HepG2 (cell line): ENCODE data around the gene IRF7. TPM values are rescaled to one million over a fixed set of nuclear protein-coding genes. Genes with fewer than 3 reads are reported as not detected.

ENCODE experiments used
- AGO2 ChIP-seq: fragments of 200-400 bp; formaldehyde crosslinking; optimal IDR thresholded peaks from 2 replicates; pipeline ENCODE3; 2017; ENCODE audit warnings: mild to moderate bottlenecking, low read depth, low read length, moderate library complexity
- ARHGAP35 ChIP-seq: sonication (generic); formaldehyde crosslinking; IDR thresholded peaks from 2 replicates; pipeline ENCODE4 v1.9.0; 2022; ENCODE audit warnings: mild to moderate bottlenecking, inconsistent platforms, moderate library complexity, missing genetic modification reagents, borderline replicate concordance
- ARID3A ChIP-seq: IDR thresholded peaks from 2 replicates; pipeline ENCODE4 v1.6.1; 2012; ENCODE audit warnings: low read depth, low read length, improper control_type of control experiment
- CBX1 ChIP-seq: IDR thresholded peaks from one replicate; pipeline ENCODE4 v1.6.1; 2016; ENCODE audit warnings: antibody characterized with exemption, low read depth
- FLYWCH1 ChIP-seq: sonication (generic); formaldehyde crosslinking; IDR thresholded peaks from 2 replicates; pipeline ENCODE4 v1.8.1; 2023; ENCODE audit warnings: mild to moderate bottlenecking, missing genetic modification reagents
- FOSL1 ChIP-seq: sonication (generic); formaldehyde crosslinking; IDR thresholded peaks from 2 replicates; pipeline ENCODE4 v1.9.0; 2021; ENCODE audit warnings: missing genetic modification reagents, borderline replicate concordance
- HNRNPL ChIP-seq: fragments of 200-400 bp; formaldehyde crosslinking; IDR thresholded peaks from 2 replicates; pipeline ENCODE4 v1.6.1; 2017; ENCODE audit warnings: mild to moderate bottlenecking, low read depth, low read length
- KDM5A ChIP-seq: fragments of 200-600 bp; sonication (generic); IDR thresholded peaks from 2 replicates; pipeline ENCODE4 v1.7.0; 2018; ENCODE audit warnings: antibody characterized with exemption, mild to moderate bottlenecking, low read length, borderline replicate concordance
- MIER3 ChIP-seq: IDR thresholded peaks from 2 replicates; pipeline ENCODE4 v1.6.1; 2016; ENCODE audit warnings: missing compliant biosample characterization, borderline replicate concordance
- MTF2 ChIP-seq: sonication (generic); formaldehyde crosslinking; IDR thresholded peaks from 2 replicates; pipeline ENCODE4 v1.5.0; 2020; ENCODE audit warnings: missing genetic modification reagents, borderline replicate concordance
- PTBP1 ChIP-seq: fragments of 200-400 bp; formaldehyde crosslinking; IDR thresholded peaks from 2 replicates; pipeline ENCODE4 v1.6.1; 2018; ENCODE audit warnings: low read length, low read depth; ENCODE audit not compliant: poor library complexity, severe bottlenecking
- RORA ChIP-seq: sonication (generic); formaldehyde crosslinking; IDR thresholded peaks from 2 replicates; pipeline ENCODE4 v1.5.0; 2020; ENCODE audit warnings: mild to moderate bottlenecking, missing genetic modification reagents, moderate library complexity
- TBL1XR1 ChIP-seq: fragments of 150-350 bp; IDR thresholded peaks from 2 replicates; pipeline ENCODE4 v1.6.1; 2014; ENCODE audit warnings: borderline replicate concordance, low read length; ENCODE audit not compliant: partially characterized antibody
- TERF1 ChIP-seq: sonication (generic); formaldehyde crosslinking; IDR thresholded peaks from 2 replicates; pipeline ENCODE4 v1.8.0; 2022; ENCODE audit warnings: mild to moderate bottlenecking, missing genetic modification reagents, moderate library complexity
- TOE1 ChIP-seq: sonication (generic); formaldehyde crosslinking; IDR thresholded peaks from 2 replicates; pipeline ENCODE4 v1.4.0; 2020; ENCODE audit warnings: mild to moderate bottlenecking, missing genetic modification reagents
- ZFP36L2 ChIP-seq: sonication (generic); formaldehyde crosslinking; IDR thresholded peaks from 2 replicates; pipeline ENCODE4 v1.4.0; 2020; ENCODE audit warnings: missing genetic modification reagents
- ZNF143 ChIP-seq: sonication (generic); formaldehyde crosslinking; IDR thresholded peaks from 2 replicates; pipeline ENCODE4 v1.4.0; 2020; ENCODE audit warnings: missing genetic modification reagents
- ZNF18 ChIP-seq: sonication (generic); formaldehyde crosslinking; IDR thresholded peaks from 2 replicates; pipeline ENCODE4 v1.8.0; 2022; ENCODE audit warnings: mild to moderate bottlenecking, missing genetic modification reagents; ENCODE audit not compliant: insufficient replicate concordance
- ZNF367 ChIP-seq: sonication (generic); formaldehyde crosslinking; IDR thresholded peaks from 2 replicates; pipeline ENCODE4 v1.4.0; 2020; ENCODE audit warnings: missing genetic modification reagents, borderline replicate concordance
- ZNF781 ChIP-seq: sonication (generic); formaldehyde crosslinking; IDR thresholded peaks from 2 replicates; pipeline ENCODE4 v1.5.1; 2020; ENCODE audit warnings: borderline replicate concordance, mild to moderate bottlenecking, missing genetic modification reagents; ENCODE audit errors: not compliant biosample characterization
- ZNF841 ChIP-seq: sonication (generic); formaldehyde crosslinking; IDR thresholded peaks from 2 replicates; pipeline ENCODE4 v1.8.1; 2023; ENCODE audit warnings: missing genetic modification reagents, borderline replicate concordance
- ZSCAN29 ChIP-seq: sonication (generic); formaldehyde crosslinking; conservative IDR thresholded peaks from 2 replicates; pipeline ENCODE4 v1.4.0; 2020; ENCODE audit warnings: mild to moderate bottlenecking, missing genetic modification reagents
- ZSCAN9 ChIP-seq: IDR thresholded peaks from 2 replicates; pipeline ENCODE4 v1.6.1; 2016; ENCODE audit warnings: borderline replicate concordance
- polyA plus RNA-seq, 8 experiments: library from polyadenylated mRNA; depleted of rRNA in 3 of 8; stranded (reverse) in 7 of 8; unstranded in 1 of 8; fragments of >200 nt; fragmentation: Illumina TruSeq in 4 of 8; extraction: Trizol in 4 of 8; gene quantifications; 2 replicates each; pipeline versions ENCODE4 v1.2.1 to v1.2.3, GENCODE V29; 2011 to 2016; ENCODE audit warnings: low read depth in 4 of 8, missing spikeins in 1 of 8, mixed read lengths in 1 of 8; ENCODE audit not compliant: insufficient read depth in 1 of 8
- total RNA-seq, 5 experiments: library from RNA; depleted of rRNA; stranded (reverse); fragments of >200 nt; fragmentation: Illumina TruSeq; extraction: Trizol; gene quantifications; 2 replicates each; pipeline ENCODE4 v1.2.3, GENCODE V29; 2016; ENCODE audit warnings: low read depth in 1 of 5
- TF ChIP-seq, protein P1 (sequence below): IDR thresholded peaks from 2 replicates; pipeline ENCODE4 v1.6.1; 2016; ENCODE audit warnings: missing biosample characterization, missing genetic modification reagents, low read depth

IRF7 gene
- total and polyA plus RNA-seq, 2 of the 13 experiments (the other 11 are each of a cell fraction or from before 2014, with no cell fraction given): not detected

- TF ChIP-seq ZNF143 (no peak), TBL1XR1 (peak; percentile 32), FOSL1 (CRISPR knock-in tag) (no peak), ZSCAN29 (CRISPR knock-in tag) (no peak), ARID3A (no peak), TERF1 (CRISPR knock-in tag) (no peak), TOE1 (CRISPR knock-in tag) (no peak), RORA (CRISPR knock-in tag) (no peak), MTF2 (CRISPR knock-in tag) (no peak), ZFP36L2 (CRISPR knock-in tag) (no peak), ZSCAN9 (CRISPR knock-in tag) (0 out of 2 replicates have a peak, but pooled peaks have one; percentile 32), ARHGAP35 (CRISPR knock-in tag) (no peak), MIER3 (CRISPR knock-in tag) (peak; percentile 51; the same call in 1 of the 2 replicates), ZNF367 (CRISPR knock-in tag) (no peak), ZNF781 (CRISPR knock-in tag) (no peak), AGO2 (no peak), PTBP1 (no peak), ZNF841 (CRISPR knock-in tag) (no peak), HNRNPL (no peak), FLYWCH1 (CRISPR knock-in tag) (0 out of 2 replicates have a peak, but pooled peaks have one; percentile 50), ZNF18 (CRISPR knock-in tag) (no peak), CBX1 (no peak), KDM5A (peak; percentile 45; the same call in 1 of the 2 replicates)
- TF ChIP-seq, protein P1, sequence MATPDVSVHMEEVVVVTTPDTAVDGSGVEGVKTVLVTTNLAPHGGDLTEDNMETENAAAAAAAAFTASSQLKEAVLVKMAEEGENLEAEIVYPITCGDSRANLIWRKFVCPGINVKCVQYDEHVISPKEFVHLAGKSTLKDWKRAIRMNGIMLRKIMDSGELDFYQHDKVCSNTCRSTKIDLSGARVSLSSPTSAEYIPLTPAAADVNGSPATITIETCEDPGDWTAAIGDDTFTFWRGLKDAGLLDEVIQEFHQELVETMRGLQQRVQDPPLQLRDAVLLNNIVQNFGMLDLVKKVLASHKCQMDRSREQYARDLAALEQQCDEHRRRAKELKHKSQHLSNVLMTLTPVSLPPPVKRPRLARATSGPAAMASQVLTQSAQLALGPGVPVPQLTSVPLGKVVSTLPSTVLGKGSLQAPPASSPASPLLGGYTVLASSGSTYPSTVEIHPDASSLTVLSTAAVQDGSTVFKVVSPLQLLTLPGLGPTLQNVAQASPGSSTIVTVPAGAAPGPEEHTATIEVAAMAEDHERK (CRISPR knock-in tag): peak; percentile 57; the same call in 1 of the 2 replicates
These were observed 39.6 kb downstream of the IRF7 start, which contains the start of gene PHRF1 (continued) for GRCh38 chr11:575996-576768.
